ENCODE measurements around the gene MAP9.
"Not testable (repeated sequence)": the region's sequence is repeated elsewhere in the genome, so short reads cannot be mapped to it uniquely, and the experiment has no call there.

Gene MAP9

DNA sequence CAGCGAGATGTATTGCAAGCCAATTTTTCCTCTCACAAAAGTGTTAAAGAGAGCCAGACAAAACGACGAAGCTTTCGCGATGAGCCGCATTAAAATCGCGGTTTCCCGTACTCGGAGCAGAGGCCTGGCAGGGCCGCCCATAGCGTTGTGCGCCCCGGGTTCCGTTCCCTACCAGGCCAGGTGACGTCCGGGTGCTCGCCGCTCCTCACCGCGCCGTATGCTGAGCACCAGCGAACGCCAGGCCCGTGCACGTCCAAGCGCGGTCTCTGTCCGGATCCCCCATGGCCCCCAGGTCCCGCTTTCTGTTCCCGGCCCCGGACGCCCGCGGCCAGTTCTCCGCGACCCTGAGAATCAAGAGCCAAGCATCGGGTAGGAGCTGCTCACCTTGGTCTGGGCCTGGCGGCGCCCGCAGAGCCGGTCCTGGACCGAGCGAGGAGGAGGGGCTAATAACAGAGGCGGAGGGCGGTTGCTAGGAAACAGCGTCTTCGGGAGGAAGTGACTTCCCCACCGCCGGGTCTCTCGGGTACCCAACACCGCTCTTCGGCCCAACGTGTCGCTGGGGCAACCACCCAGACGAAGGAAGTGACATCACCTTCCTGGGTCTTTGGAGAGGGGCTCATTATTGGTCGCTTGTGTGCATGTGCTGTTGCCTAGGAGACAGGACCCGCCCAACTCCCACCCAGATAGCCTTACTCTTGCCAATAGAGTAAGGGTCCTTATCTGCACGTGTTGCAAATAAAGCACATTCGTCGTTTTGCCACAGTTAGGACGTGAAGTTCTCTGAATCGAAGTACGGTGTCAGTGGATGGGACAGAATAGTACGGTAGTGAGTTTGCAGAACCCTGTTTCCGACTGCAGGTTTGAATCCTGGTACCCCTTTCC, at the start of gene MAP9:
TSS of gene MAP9 (minus strand) at position 579 of the 882 bp plus-strand sequence. CDS start 1,115 bp downstream, outside the sequence.
- peak; percentile 87 for DNase-seq

DNA sequence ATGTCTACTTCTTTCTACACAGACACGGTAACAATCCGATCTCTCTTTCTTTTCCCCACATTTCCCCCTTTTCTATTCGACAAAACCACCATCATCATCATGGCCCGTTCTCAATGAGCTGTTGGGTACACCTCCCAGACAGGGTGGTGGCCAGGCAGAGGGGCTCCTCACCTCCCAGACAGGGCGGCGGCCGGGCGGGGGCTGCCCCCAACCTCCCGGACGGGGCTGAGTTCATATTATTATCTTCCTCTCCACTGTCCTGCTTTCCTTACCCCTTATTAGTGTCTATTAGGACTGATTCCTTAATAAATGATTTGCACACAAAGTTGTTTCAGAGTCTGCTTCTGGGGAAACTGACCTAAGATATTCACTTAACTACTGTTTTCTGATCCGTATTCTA, 48.0 kb upstream of the MAP9 start:
- DNase-seq = not testable (repeated sequence)

- DNase-seq = no peak
These were observed 46.9 kb upstream of the MAP9 start for GRCh38 chr4:155423671-155424070.

- no peak for DNase-seq
These were observed 42.5 kb upstream of the MAP9 start for GRCh38 chr4:155419266-155419665.

DNA sequence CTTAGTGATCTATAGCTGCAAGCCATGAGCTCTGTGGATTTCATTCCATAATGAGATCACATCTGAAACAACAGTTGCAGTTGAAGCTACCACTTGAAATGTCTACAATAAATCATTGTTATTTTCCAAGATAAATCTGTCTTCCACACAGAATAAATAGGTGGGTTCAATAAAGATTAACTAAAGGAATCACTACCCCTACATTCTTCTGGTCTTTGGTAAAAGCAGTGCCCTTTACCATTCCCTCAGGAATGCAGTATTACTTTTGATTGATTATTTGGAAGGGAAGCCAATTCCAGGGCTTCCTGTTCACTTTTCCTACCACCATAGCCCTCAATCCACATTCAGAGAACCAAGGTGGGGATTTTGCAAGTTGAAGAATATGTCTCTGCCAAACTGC, 38.9 kb upstream of the MAP9 start:
- no peak for DNase-seq

DNA sequence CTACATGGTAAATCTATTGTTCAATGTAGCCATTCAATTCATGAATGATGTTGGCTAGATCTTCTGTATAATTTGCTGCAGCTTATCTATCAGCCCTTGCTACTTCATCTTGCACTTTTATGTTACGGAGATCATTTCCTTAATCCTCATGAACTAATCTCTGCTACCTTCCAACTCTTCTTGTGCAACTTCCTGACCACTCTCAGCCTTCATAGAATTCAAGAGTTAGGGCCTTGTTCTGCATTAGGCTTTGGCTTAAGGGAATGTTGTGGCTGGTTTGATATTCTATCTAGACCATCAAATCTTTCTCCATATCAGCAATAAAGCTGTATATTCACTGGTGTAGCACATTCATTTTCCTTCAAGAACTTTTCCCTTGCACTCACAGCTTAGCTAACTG, 36.7 kb upstream of the MAP9 start:
- DNase-seq = no peak

DNA sequence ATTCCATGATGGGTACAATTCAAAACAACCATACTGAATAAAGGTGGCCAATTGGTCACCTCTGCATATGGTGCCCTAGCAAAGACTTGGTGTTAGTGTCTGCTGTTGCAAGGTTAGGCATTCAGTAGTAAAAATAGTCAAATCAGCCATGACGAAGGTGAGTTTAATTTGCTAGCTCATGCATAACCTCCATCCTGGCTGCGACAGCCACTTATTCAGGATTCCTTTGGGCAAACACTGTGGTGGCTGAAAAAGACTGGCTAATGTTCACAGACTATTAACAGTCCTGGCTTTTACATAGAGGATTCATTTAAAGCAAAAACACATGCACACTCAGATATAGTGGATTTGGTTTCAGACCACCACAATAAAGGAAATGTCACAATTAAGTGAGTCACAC, 34.8 kb upstream of the MAP9 start:
- DNase-seq = no peak

GRCh38 chr4:155408796-155409195, 32.0 kb upstream of the MAP9 start:
- DNase-seq = no peak

- no peak for DNase-seq
These were observed 30.7 kb upstream of the MAP9 start for GRCh38 chr4:155407480-155407879.

DNA sequence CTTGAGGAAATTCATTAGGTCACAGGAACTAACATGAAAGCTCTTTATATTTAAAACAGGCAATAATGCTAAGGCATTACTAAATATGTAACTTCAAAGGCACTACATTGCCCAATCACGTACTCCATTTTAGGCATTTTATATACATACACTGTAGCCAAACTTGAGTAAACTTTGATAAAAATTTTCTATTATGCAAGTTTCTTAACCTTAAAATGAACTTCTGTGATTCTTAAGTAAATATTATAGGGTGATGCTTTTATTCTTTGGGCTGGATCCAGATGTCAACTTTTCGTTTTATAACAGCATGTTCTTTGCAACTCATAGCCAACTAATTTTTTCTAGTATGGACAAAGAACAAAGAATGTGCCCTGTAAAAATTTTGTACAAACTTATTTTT, 28.3 kb upstream of the MAP9 start:
- DNase-seq = no peak

- no peak for DNase-seq
These were observed 27.1 kb upstream of the MAP9 start for GRCh38 chr4:155403886-155404285.

DNA sequence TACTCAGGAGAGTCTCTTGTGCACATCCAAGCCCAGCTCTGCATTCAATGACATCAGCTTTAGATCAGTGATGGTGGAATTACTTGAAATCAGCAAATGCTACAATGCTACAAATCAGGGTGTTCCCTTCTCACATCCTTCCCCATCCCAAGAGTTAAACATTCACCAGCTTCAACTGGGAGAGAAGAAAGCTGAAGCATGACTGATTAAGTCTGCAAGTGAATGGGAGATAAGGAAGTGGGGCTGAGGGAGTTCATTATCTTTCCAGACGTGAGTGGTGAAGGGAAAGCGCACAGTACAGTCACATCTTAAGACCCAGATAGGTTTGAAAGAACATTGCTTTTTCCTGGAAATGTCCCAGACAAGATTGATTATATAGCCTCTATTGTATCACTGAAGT, 26.2 kb upstream of the MAP9 start:
- DNase-seq = no peak

- DNase-seq = no peak
These were observed 24.1 kb upstream of the MAP9 start for GRCh38 chr4:155400893-155401292.

DNA sequence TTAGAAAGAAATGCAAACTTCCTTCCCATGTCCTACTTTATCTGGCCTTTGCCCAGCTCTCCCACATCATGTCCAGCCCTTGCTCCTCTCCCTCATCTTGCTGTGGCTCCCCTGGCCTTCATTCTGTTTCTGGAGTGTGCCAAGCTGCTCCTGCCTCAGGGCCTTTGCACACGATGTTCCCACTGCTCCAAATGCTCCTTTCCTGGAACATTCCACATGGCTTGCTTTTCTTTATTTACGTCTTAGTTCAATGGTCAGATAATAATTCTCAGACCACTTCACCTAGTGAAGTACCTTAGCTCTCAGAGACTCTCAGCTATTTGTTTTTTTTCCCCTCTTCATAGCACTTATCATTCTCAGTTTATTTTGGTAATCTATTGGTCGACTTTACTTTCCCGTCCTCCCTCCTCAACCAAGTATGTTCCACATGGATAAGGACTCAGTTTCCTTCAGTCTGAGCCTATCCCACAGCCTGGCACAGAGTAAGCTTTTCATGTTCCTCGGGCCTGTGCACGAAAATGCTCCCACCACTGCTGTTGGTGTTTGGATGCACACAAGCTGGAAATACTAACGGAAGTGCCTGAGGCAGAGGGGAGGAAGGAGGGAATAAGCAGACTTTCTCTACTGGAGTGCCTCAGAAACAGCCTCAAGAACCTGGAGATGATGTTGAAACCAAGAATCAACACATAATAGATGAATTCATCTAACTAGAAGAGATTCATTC, 23.4 kb upstream of the MAP9 start:
- DNase-seq = no peak

- DNase-seq = no peak
These were observed 15.9 kb upstream of the MAP9 start for GRCh38 chr4:155392481-155393184.

- DNase-seq = no peak
These were observed 15.2 kb upstream of the MAP9 start for GRCh38 chr4:155391932-155392331.

- no peak for DNase-seq
These were observed 11.4 kb upstream of the MAP9 start for GRCh38 chr4:155388162-155388561.

- no peak for DNase-seq
These were observed 6.8 kb upstream of the MAP9 start for GRCh38 chr4:155383541-155383940.

- DNase-seq = no peak
These were observed 511 bp upstream of the MAP9 start for GRCh38 chr4:155377276-155377675.

- peak; percentile 0 for DNase-seq
These were observed 5.2 kb downstream of the MAP9 start for GRCh38 chr4:155371432-155372043.

- no peak for DNase-seq
These were observed 9.2 kb downstream of the MAP9 start for GRCh38 chr4:155367608-155368007.

DNA sequence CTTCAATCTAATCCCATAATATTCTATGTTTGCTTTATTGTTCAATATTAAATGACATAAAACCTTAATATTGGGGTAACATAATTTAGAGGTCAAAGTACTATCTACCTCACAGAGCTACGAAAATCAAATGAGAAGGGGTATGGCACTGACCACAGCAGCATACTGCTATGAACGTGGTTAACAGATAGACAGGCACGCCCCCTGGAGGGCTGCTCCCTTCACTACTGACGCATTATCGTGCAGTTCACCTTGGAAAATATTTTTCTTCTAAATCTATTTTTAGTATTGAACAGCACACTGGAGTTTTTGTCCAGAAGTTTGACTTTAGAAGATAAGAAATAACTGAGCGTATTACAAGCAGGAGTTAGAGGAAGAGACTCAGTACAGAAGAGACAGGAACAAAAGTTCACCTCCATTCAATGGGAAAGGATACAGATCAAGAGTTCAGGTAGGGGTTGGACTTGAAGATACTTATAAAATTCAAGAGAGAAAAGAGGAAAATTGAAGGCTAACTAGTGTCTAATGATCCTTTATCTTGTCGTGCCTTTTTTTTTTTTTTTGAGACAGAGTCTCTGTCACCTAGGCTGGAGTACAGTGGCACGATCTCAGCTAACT, 22.7 kb downstream of the MAP9 start:
- no peak for DNase-seq

GRCh38 chr4:155342142-155342541, 34.6 kb downstream of the MAP9 start:
- no peak for DNase-seq

Data from NCI-H2171 (cell line).